ENCODE data around the gene DDX51.

DDX51 gene

GRCh38 chr12:132144115-132144809 is at the start of gene DDX51, which contains the start of gene NOC4L:
DDX51 (minus strand) TSS chr12:132144319; CDS start chr12:132144296, 23 bp downstream.
NOC4L (plus strand) TSS chr12:132144457; CDS start chr12:132144489, 32 bp downstream.
- peak; percentile 92 to 97 for DNase-seq

GRCh38 chr12:132191715-132192553 is 47.8 kb upstream of the DDX51 start:
- DNase-seq = no peak

GRCh38 chr12:132190834-132191500 is 46.8 kb upstream of the DDX51 start:
- DNase-seq = no peak

- no peak for DNase-seq
Observed at GRCh38 chr12:132190012-132190755, 46.1 kb upstream of the DDX51 start.

- DNase-seq = peak; percentile 93
Observed at GRCh38 chr12:132189378-132190011, 45.4 kb upstream of the DDX51 start.

GRCh38 chr12:132188916-132189325 is 44.8 kb upstream of the DDX51 start:
- no peak for DNase-seq

- DNase-seq = no peak
Observed at GRCh38 chr12:132188451-132188901, 44.4 kb upstream of the DDX51 start.

GRCh38 chr12:132187646-132188450 is 43.7 kb upstream of the DDX51 start:
- DNase-seq = no peak

- no peak for DNase-seq
Observed at GRCh38 chr12:132186857-132187620, 42.9 kb upstream of the DDX51 start.

- DNase-seq = no peak
Observed at GRCh38 chr12:132186208-132186856, 42.2 kb upstream of the DDX51 start.

- DNase-seq = no peak
Observed at GRCh38 chr12:132185705-132186104, 41.6 kb upstream of the DDX51 start.

- no peak for DNase-seq
Observed at GRCh38 chr12:132182711-132183365, 38.7 kb upstream of the DDX51 start.

GRCh38 chr12:132182206-132182710 is 38.1 kb upstream of the DDX51 start:
- DNase-seq = no peak

GRCh38 chr12:132181570-132182200 is 37.6 kb upstream of the DDX51 start:
- no peak for DNase-seq

GRCh38 chr12:132180648-132181546 is 36.8 kb upstream of the DDX51 start:
- DNase-seq = no peak

GRCh38 chr12:132179431-132180362 is 35.6 kb upstream of the DDX51 start:
- DNase-seq = no peak

Data from stimulated activated CD4-positive, alpha-beta T cell treated with anti-CD3 and anti-CD28 coated beads, Interleukin-4, amount 100 ng/mL, for 4 hours (primary cell).